Suprapubic skin (tissue), 3 donors: ENCODE measurements around the gene CNN2.

Experiments
- CTCF ChIP-seq, 2 donors: fragments of 200-600 bp in 1 of 2; fragments of 450-650 bp in 1 of 2; sonication (generic) in 1 of 2; IDR thresholded peaks; one replicate each; pipeline ENCODE4 v1.5.1; 2016 to 2019; ENCODE audit warnings: antibody characterized with exemption in 2 of 2, mild to moderate bottlenecking in 1 of 2, moderate library complexity in 1 of 2
- EP300 ChIP-seq: sonication (generic); formaldehyde crosslinking; IDR thresholded peaks from one replicate; pipeline ENCODE4 v1.6.1; 2017; ENCODE audit warnings: antibody characterized with exemption
- POLR2A ChIP-seq, 2 donors: fragments of 450-650 bp; IDR thresholded peaks; one replicate each; pipeline ENCODE4 v1.6.1; 2017; ENCODE audit warnings: antibody characterized with exemption in 2 of 2, mild to moderate bottlenecking in 2 of 2, moderate library complexity in 2 of 2

GRCh38 chr19:1080360-1081161, 54.2 kb downstream of the CNN2 start:
- no peak for TF ChIP-seq CTCF (IDR thresholded peaks at IDR 0.05)
- no peak for TF ChIP-seq EP300
- no peak for TF ChIP-seq POLR2A (IDR thresholded peaks at IDR 0.05)
